ENCODE results near the gene SCEL. TPM values are rescaled to one million over a fixed set of nuclear protein-coding genes. Genes with fewer than 3 reads are reported as not detected.
"Not testable (repeated sequence)": the region's sequence is repeated elsewhere in the genome, so short reads cannot be mapped to it uniquely, and the experiment has no call there.

SCEL gene
- polyA plus RNA-seq, 3 donors, result 0.47 to 2.9 (median 1.3) TPM

GRCh38 chr13:77619655-77620054 lies 84.1 kb downstream of the SCEL start:
- H3K27ac ChIP-seq (ENCODE audit: low read depth, low read length), result no peak overlapping the region
- WGBS, 3 donors, result 68 to 74% (median 69%) methylated on average over 5 of the region's 5 CpGs

- WGBS, 3 donors, result 59 to 78% (median 77%) methylated on average over 1 of the region's 1 CpG
- H3K27ac ChIP-seq (ENCODE audit: low read depth, low read length), result no peak overlapping the region
Measured at GRCh38 chr13:77620138-77620537, 84.6 kb downstream of the SCEL start.

GRCh38 chr13:77623806-77624205 lies 88.3 kb downstream of the SCEL start:
- 45 to 61% (median 56%) methylated on average over 3 of the region's 3 CpGs for WGBS, 3 donors
- H3K27ac ChIP-seq (ENCODE audit: low read depth, low read length), result no peak overlapping the region

GRCh38 chr13:77628170-77628569 lies 92.7 kb downstream of the SCEL start:
- no peak overlapping the region for H3K27ac ChIP-seq (ENCODE audit: low read depth, low read length)

GRCh38 chr13:77637588-77637987 lies 102.1 kb downstream of the SCEL start:
- H3K27ac ChIP-seq (ENCODE audit: low read depth, low read length), result no peak overlapping the region
- 40 to 70% (median 54%) methylated on average over 1 of the region's 1 CpG for WGBS, 3 donors

- H3K27ac ChIP-seq (ENCODE audit: low read depth, low read length), result no peak overlapping the region
Measured at GRCh38 chr13:77650409-77650808, 114.9 kb downstream of the SCEL start.

GRCh38 chr13:77653301-77653700 lies 117.8 kb downstream of the SCEL start:
- WGBS, 3 donors, result 56 to 92% (median 63%) methylated on average over 2 of the region's 2 CpGs
- no peak overlapping the region for H3K27ac ChIP-seq (ENCODE audit: low read depth, low read length)

GRCh38 chr13:77660016-77660415 lies 124.5 kb downstream of the SCEL start:
- H3K27ac ChIP-seq (ENCODE audit: low read depth, low read length), result not testable (repeated sequence)
- 87 to 96% (median 94%) methylated on average over 23 of the region's 23 CpGs for WGBS, 3 donors

- no peak overlapping the region for H3K27ac ChIP-seq (ENCODE audit: low read depth, low read length)
- 88 to 93% (median 90%) methylated on average over 14 to 15 of the region's 15 CpGs for WGBS, 3 donors
Measured at GRCh38 chr13:77660841-77661250, 125.3 kb downstream of the SCEL start.

GRCh38 chr13:77662301-77662700 lies 126.8 kb downstream of the SCEL start:
- H3K27ac ChIP-seq (ENCODE audit: low read depth, low read length), result not testable (repeated sequence)
- 90 to 94% (median 91%) methylated on average over 16 of the region's 16 CpGs for WGBS, 3 donors

- H3K27ac ChIP-seq (ENCODE audit: low read depth, low read length), result not testable (repeated sequence)
- 94 to 99% (median 96%) methylated on average over 9 to 15 of the region's 15 CpGs for WGBS, 3 donors
Measured at GRCh38 chr13:77662831-77663230, 127.3 kb downstream of the SCEL start.

- no peak overlapping the region for H3K27ac ChIP-seq (ENCODE audit: low read depth, low read length)
Measured at GRCh38 chr13:77674852-77675251, 139.3 kb downstream of the SCEL start.

- no peak overlapping the region for H3K27ac ChIP-seq (ENCODE audit: low read depth, low read length)
- 68 to 76% (median 72%) methylated on average over 5 of the region's 5 CpGs for WGBS, 3 donors
Measured at GRCh38 chr13:77678691-77679235, 143.3 kb downstream of the SCEL start.

- no peak overlapping the region for H3K27ac ChIP-seq (ENCODE audit: low read depth, low read length)
- WGBS, 3 donors, result 82 to 89% (median 88%) methylated on average over 2 of the region's 2 CpGs
Measured at GRCh38 chr13:77687799-77688198, 152.3 kb downstream of the SCEL start.

- 41 to 78% (median 73%) methylated on average over 1 of the region's 1 CpG for WGBS, 3 donors
Measured at GRCh38 chr13:77691871-77692270, 156.4 kb downstream of the SCEL start.

GRCh38 chr13:77692746-77693448 lies 157.4 kb downstream of the SCEL start:
- H3K27ac ChIP-seq (ENCODE audit: low read depth, low read length), result no peak overlapping the region
- 20 to 58% (median 56%) methylated on average over 2 of the region's 2 CpGs for WGBS, 3 donors

More at GRCh38 chr13:77691871-77692270, 156.4 kb downstream of the SCEL start:
- H3K27ac ChIP-seq (ENCODE audit: low read depth, low read length), result no peak overlapping the region

GRCh38 chr13:77693449-77693940 lies 158.0 kb downstream of the SCEL start:
- 77 to 80% (median 78%) methylated on average over 2 of the region's 2 CpGs for WGBS, 3 donors
- H3K27ac ChIP-seq (ENCODE audit: low read depth, low read length), result no peak overlapping the region

Data from adipose tissue (tissue), 3 donors.